Right ventricle myocardium inferior (tissue), 1 donor: ENCODE measurements around the gene ANP32A. TPM values are rescaled to one million over a fixed set of nuclear protein-coding genes. Genes with fewer than 3 reads are reported as not detected.
A peak's percentile ranks its signal among the peaks of the same experiment; 100 is the strongest.
"Not testable (repeated sequence)": the region's sequence is repeated elsewhere in the genome, so short reads cannot be mapped to it uniquely, and the experiment has no call there.

Experiments
- ATAC-seq: fragments of 200-7000 bp; cut with Tn5 transposase; one replicate; pipeline ENCODE4 v1.9.1; 2020; ENCODE audit warnings: mild to moderate bottlenecking, moderate library complexity
- DNase-seq: peaks from one replicate; pipeline ENCODE4 v3.0.0; 2021; ENCODE audit errors: missing footprints
- intact Hi-C: fragments of 100-400 bp; cut with DNase I; formaldehyde crosslinking; loops from one replicate; pipeline ENCODE4 v1.11.0; 2022
- long read RNA-seq: library from polyadenylated mRNA; unstranded; transcript quantifications from one replicate; pipeline ENCODE4 v2.0.0, GENCODE V29; 2021
- total RNA-seq: library from RNA; stranded (reverse); fragmentation: NEBNext Ultra II Directional; extraction: Animal tissue kit (Norgen Biotek cat#: 25700); gene quantifications from one replicate; pipeline ENCODE4 v1.2.1, GENCODE V29; 2021
- donor health status: DM: no; HTN: yes; CAD: no; lungs with severe emphysema.

Gene ANP32A
- total RNA-seq: 134 TPM
- long read RNA-seq, transcript ANP32A-203 (7 exons, 2,440 nt): major isoform, 46 of 55 reads
- long read RNA-seq, partial matches to known transcripts: 7 of 55 reads
- long read RNA-seq, other reads (novel, unspliced or antisense): 1 of 55 reads

- ATAC-seq (peak; percentile 85), DNase-seq (peak; percentile 97)
- intact Hi-C loops: loop anchor here (2.0 to 5.0 kb wide), 4 partner anchors 52 to 263 kb away; no protein-coding TSS in a partner anchor
Observed at GRCh38 chr15:68820295-68821189, at the start of gene ANP32A. Gene ANP32A (minus strand): TSS chr15:68820895. CDS start chr15:68820751, 144 bp downstream.

GRCh38 chr15:68868296-68868695 lies 47.6 kb upstream of the ANP32A start:
- DNase-seq (no peak), ATAC-seq (no peak)
- intact Hi-C loops: no loop called here

- ATAC-seq: no peak
- intact Hi-C loops: no loop called here
Observed at GRCh38 chr15:68862415-68862814, 41.7 kb upstream of the ANP32A start.

GRCh38 chr15:68858666-68859065 lies 38.0 kb upstream of the ANP32A start:
- intact Hi-C loops, ATAC-seq, DNase-seq: not testable (repeated sequence)

More at GRCh38 chr15:68862415-68862814, 41.7 kb upstream of the ANP32A start:
- DNase-seq: no peak

- not testable (repeated sequence) for ATAC-seq
Observed at GRCh38 chr15:68857443-68857842, 36.7 kb upstream of the ANP32A start.

GRCh38 chr15:68852461-68852860 lies 31.8 kb upstream of the ANP32A start:
- intact Hi-C loops: no loop called here
- no peak for ATAC-seq
- DNase-seq: no peak

More at GRCh38 chr15:68857443-68857842, 36.7 kb upstream of the ANP32A start:
- DNase-seq, intact Hi-C loops: not testable (repeated sequence)

GRCh38 chr15:68851971-68852370 lies 31.3 kb upstream of the ANP32A start:
- DNase-seq (no peak), ATAC-seq (no peak)
- intact Hi-C loops: no loop called here

GRCh38 chr15:68849497-68849896 lies 28.8 kb upstream of the ANP32A start:
- DNase-seq (no peak), ATAC-seq (no peak)
- intact Hi-C loops: no loop called here

GRCh38 chr15:68846851-68847439 lies 26.2 kb upstream of the ANP32A start:
- intact Hi-C loops: no loop called here
- no peak for DNase-seq
- no peak for ATAC-seq

- DNase-seq: no peak
- intact Hi-C loops: no loop called here
- no peak for ATAC-seq
Observed at GRCh38 chr15:68844856-68845550, 24.3 kb upstream of the ANP32A start.

- intact Hi-C loops: no loop called here
- ATAC-seq (peak; percentile 31), DNase-seq (peak; percentile 57)
Observed at GRCh38 chr15:68843425-68844311, 23.0 kb upstream of the ANP32A start.

GRCh38 chr15:68842958-68843357 lies 22.3 kb upstream of the ANP32A start:
- intact Hi-C loops: no loop called here

GRCh38 chr15:68834346-68834745 lies 13.7 kb upstream of the ANP32A start:
- intact Hi-C loops: no loop called here
- no peak for ATAC-seq

More at GRCh38 chr15:68842958-68843357, 22.3 kb upstream of the ANP32A start:
- DNase-seq (no peak), ATAC-seq (no peak)

GRCh38 chr15:68833700-68834331 lies 13.1 kb upstream of the ANP32A start:
- ATAC-seq (no peak), DNase-seq (no peak)
- intact Hi-C loops: no loop called here

More at GRCh38 chr15:68834346-68834745, 13.7 kb upstream of the ANP32A start:
- peak; percentile 72 for DNase-seq

- intact Hi-C loops: no loop called here
- DNase-seq (no peak), ATAC-seq (no peak)
Observed at GRCh38 chr15:68830141-68830785, 9.6 kb upstream of the ANP32A start.

GRCh38 chr15:68829068-68829467 lies 8.4 kb upstream of the ANP32A start:
- DNase-seq (no peak), ATAC-seq (peak; percentile 62)
- intact Hi-C loops: no loop called here

- intact Hi-C loops: loop anchor here (5.0 kb wide), 2 partner anchors 49 to 266 kb away; no protein-coding TSS in a partner anchor
- ATAC-seq: no peak
- no peak for DNase-seq
Observed at GRCh38 chr15:68823561-68823960, 2.9 kb upstream of the ANP32A start.
